Vagina (tissue), 2 donors: ENCODE data around the gene WFIKKN1.

Experiments
- CTCF ChIP-seq, 3 experiments: fragments of 450-650 bp in 2 of 3; fragments of 200-600 bp in 1 of 3; sonication (generic) in 1 of 3; IDR thresholded peaks; one replicate each; pipeline ENCODE4 v1.5.1; 2017 to 2019; ENCODE audit warnings: antibody characterized with exemption in 3 of 3, mild to moderate bottlenecking in 2 of 3, moderate library complexity in 2 of 3
- POLR2A ChIP-seq, 2 donors: fragments of 450-650 bp; IDR thresholded peaks; one replicate each; pipeline ENCODE4 v1.6.1; 2017; ENCODE audit warnings: antibody characterized with exemption in 2 of 2, mild to moderate bottlenecking in 2 of 2, moderate library complexity in 2 of 2
- POLR2AphosphoS5 ChIP-seq, 2 donors: sonication (generic); formaldehyde crosslinking; IDR thresholded peaks; one replicate each; pipeline ENCODE4 v1.9.0; 2017; ENCODE audit warnings: antibody characterized with exemption in 2 of 2, mild to moderate bottlenecking in 2 of 2, low read depth in 1 of 2; ENCODE audit not compliant: insufficient read depth in 1 of 2

DNA sequence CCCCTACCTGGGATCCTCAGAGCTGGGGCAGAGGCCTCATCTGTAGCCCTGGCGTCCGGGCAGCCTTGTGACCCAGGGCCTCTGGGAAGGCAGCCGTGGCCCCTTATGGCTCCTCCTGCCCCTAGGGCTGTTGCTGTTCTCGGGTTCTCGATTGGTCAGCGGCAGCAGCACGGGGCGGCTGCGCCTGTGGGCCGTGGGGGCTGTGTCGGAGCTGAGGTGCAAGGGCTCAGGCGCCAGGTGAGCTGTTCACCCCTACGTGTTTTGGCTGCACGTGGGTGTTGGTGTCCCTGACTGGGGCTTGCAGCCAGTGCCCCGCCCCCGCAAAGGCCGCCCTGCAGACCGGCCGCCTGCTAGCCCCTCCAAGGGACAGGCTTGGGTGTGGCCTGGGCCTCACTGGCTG is 31.3 kb downstream of the WFIKKN1 start:
- no peak for TF ChIP-seq POLR2A (IDR thresholded peaks at IDR 0.05)
- TF ChIP-seq CTCF (IDR thresholded peaks at IDR 0.05) = no peak
- no peak for TF ChIP-seq POLR2AphosphoS5 (IDR thresholded peaks at IDR 0.05; ENCODE audit: insufficient read depth in 1 of 2, low read depth in 1 of 2)
